CD14-positive monocyte (primary cell): ENCODE data around the gene RAB14. TPM values are rescaled to one million over a fixed set of nuclear protein-coding genes. Genes with fewer than 3 reads are reported as not detected.
A peak's percentile ranks its signal among the peaks of the same experiment; 100 is the strongest.

ENCODE experiments used
- DNase-seq, 3 donors: peaks; one replicate each; pipeline ENCODE4 v3.0.0-alpha.2; 2011 to 2022
- H2AFZ ChIP-seq: 2 replicates; pipeline ENCODE4 v1.6.0; 2012; ENCODE audit warnings: mild to moderate bottlenecking, low read depth, low read length, inconsistent platforms; ENCODE audit not compliant: insufficient read depth, poor library complexity, severe bottlenecking
- H3K27ac ChIP-seq, 2 donors: 1 replicate in 1 of 2; 2 replicates in 1 of 2; pipeline ENCODE4 v1.5.1; 2012 to 2013; ENCODE audit warnings: low read length in 2 of 2, control low read depth in 1 of 2, inconsistent platforms in 1 of 2, low read depth in 1 of 2, mild to moderate bottlenecking in 1 of 2
- H3K27me3 ChIP-seq, 2 donors: one replicate each; pipeline versions ENCODE4 v1.6.0 to v1.6.1; 2011 to 2013; ENCODE audit warnings: low read length in 2 of 2; ENCODE audit not compliant: control insufficient read depth in 2 of 2, insufficient read depth in 2 of 2
- H3K36me3 ChIP-seq, 2 donors: replicated peaks in 1 of 2; 1 replicate in 1 of 2; 2 replicates in 1 of 2; pipeline versions ENCODE4 v1.5.1 to v1.6.1; 2012 to 2013; ENCODE audit warnings: low read length in 2 of 2, control low read depth in 1 of 2, inconsistent platforms in 1 of 2, mild to moderate bottlenecking in 1 of 2; ENCODE audit not compliant: insufficient read depth in 2 of 2, control insufficient read depth in 1 of 2
- H3K4me1 ChIP-seq, 2 donors: 1 replicate in 1 of 2; 2 replicates in 1 of 2; pipeline versions ENCODE4 v1.5.1 to v1.6.1; 2012 to 2013; ENCODE audit warnings: low read length in 2 of 2, control low read depth in 1 of 2, inconsistent platforms in 1 of 2, mild to moderate bottlenecking in 1 of 2, moderate library complexity in 1 of 2; ENCODE audit not compliant: insufficient read depth in 2 of 2, control insufficient read depth in 1 of 2
- H3K4me2 ChIP-seq: replicated peaks from 2 replicates; pipeline ENCODE3; 2012; ENCODE audit warnings: low read length, moderate library complexity, mild to moderate bottlenecking; ENCODE audit not compliant: poor library complexity, severe bottlenecking; ENCODE audit errors: extremely low read depth
- H3K4me3 ChIP-seq, 3 experiments: fragments of 200-600 bp in 1 of 3; sonication (generic) in 1 of 3; replicated peaks in 1 of 3; 1 replicate in 2 of 3; 2 replicates in 1 of 3; pipeline ENCODE4 v1.5.1; 2011 to 2013; ENCODE audit warnings: low read length in 3 of 3, mild to moderate bottlenecking in 3 of 3, control low read depth in 2 of 3, low read depth in 2 of 3, inconsistent platforms in 1 of 3, moderate library complexity in 1 of 3
- H3K79me2 ChIP-seq: 2 replicates; pipeline ENCODE4 v1.6.0; 2012; ENCODE audit warnings: mild to moderate bottlenecking, control low read depth, inconsistent platforms, low read length, moderate library complexity; ENCODE audit not compliant: insufficient read depth
- H3K9ac ChIP-seq: 2 replicates; pipeline ENCODE4 v1.6.0; 2017; ENCODE audit warnings: low read length, mild to moderate bottlenecking; ENCODE audit not compliant: insufficient read depth, poor library complexity, severe bottlenecking
- H3K9me3 ChIP-seq, 2 donors: replicated peaks in 1 of 2; 1 replicate in 1 of 2; 2 replicates in 1 of 2; pipeline versions ENCODE4 v1.5.1 to v1.6.1; 2012 to 2013; ENCODE audit warnings: low read length in 2 of 2, control low read depth in 1 of 2; ENCODE audit not compliant: control insufficient read depth in 1 of 2, insufficient read depth in 1 of 2
- H4K20me1 ChIP-seq: 2 replicates; pipeline ENCODE4 v1.6.0; 2012; ENCODE audit warnings: mild to moderate bottlenecking, low read length, control low read depth, moderate library complexity; ENCODE audit not compliant: insufficient read depth
- H3K27ac Mint-ChIP-seq, 7 donors: one replicate each; pipeline ENCODE4 v1.8.0; 2020; ENCODE audit warnings: mild to moderate bottlenecking in 7 of 7, mixed read lengths in 7 of 7, moderate library complexity in 6 of 7, inconsistent platforms in 2 of 7
- H3K27me3 Mint-ChIP-seq, 3 donors: one replicate each; pipeline ENCODE4 v1.8.0; 2021 to 2022; ENCODE audit warnings: low read depth in 3 of 3, mild to moderate bottlenecking in 3 of 3, mixed read lengths in 3 of 3, moderate library complexity in 3 of 3, inconsistent platforms in 1 of 3
- H3K36me3 Mint-ChIP-seq, 2 donors: one replicate each; pipeline ENCODE4 v1.8.0; 2020; ENCODE audit warnings: mixed read lengths in 2 of 2, inconsistent platforms in 1 of 2, mild to moderate bottlenecking in 1 of 2
- H3K4me1 Mint-ChIP-seq: one replicate; pipeline ENCODE4 v1.8.0; 2020; ENCODE audit warnings: mild to moderate bottlenecking, mixed read lengths
- H3K4me3 Mint-ChIP-seq, 2 donors: one replicate each; pipeline ENCODE4 v1.8.0; 2020; ENCODE audit warnings: mild to moderate bottlenecking in 2 of 2, mixed read lengths in 2 of 2, moderate library complexity in 1 of 2
- H3K9me3 Mint-ChIP-seq, 7 donors: one replicate each; pipeline ENCODE4 v1.8.0; 2020 to 2022; ENCODE audit warnings: mixed read lengths in 7 of 7, mild to moderate bottlenecking in 6 of 7, moderate library complexity in 6 of 7, inconsistent platforms in 2 of 7
- CTCF ChIP-seq: fragments of 200-600 bp; IDR thresholded peaks from one replicate; pipeline ENCODE4 v1.8.0; 2022; ENCODE audit warnings: antibody characterized with exemption, mild to moderate bottlenecking
- WGBS: methylation state at CpG from one replicate; pipeline ENCODE4 v1.1.5; 2013; ENCODE audit warnings: missing lambda C conversion rate; ENCODE audit not compliant: insufficient coverage; 5-methylcytosine and 5-hydroxymethylcytosine counted together
- intact Hi-C, 2 donors: fragments of 100-400 bp; cut with micrococcal nuclease; formaldehyde crosslinking; loops; one replicate each; pipeline versions ENCODE4 v1.15.0 to v1.15.1; 2023
- polyA plus RNA-seq, 3 donors: library from polyadenylated mRNA; depleted of rRNA in 1 of 3; unstranded in 2 of 3; stranded (reverse) in 1 of 3; fragments of 300-500 nt in 2 of 3; fragments of >200 nt in 1 of 3; fragmentation: Illumina TruSeq in 2 of 3; gene quantifications; 1 replicate in 2 of 3; 2 replicates in 1 of 3; pipeline ENCODE4 v1.2.3, GENCODE V29; 2012 to 2021

The RAB14 gene
- polyA plus RNA-seq, 3 donors: 23.1 to 60.0 (median 44.4) TPM

GRCh38 chr9:121144482-121144881, 57.2 kb downstream of the RAB14 start:
- Mint-ChIP-seq H3K4me3 (no peak overlapping the region), H3K27ac (peak overlapping the region in 4 of 7 donors; percentile 13 to 65 (median 26)), H3K36me3 (peaks cover 94 to 99% of the 10 kb centered on the region in 2 donors), H3K27me3 (no peaks in the 10 kb centered on the region), H3K9me3 (no peaks in the 10 kb centered on the region), H3K4me1 (no peaks in the 10 kb centered on the region)
- H3K36me3 ChIP-seq: peaks cover 98 to 100% of the 10 kb centered on the region in 2 donors
- H2AFZ ChIP-seq: no peak overlapping the region
- H3K4me1 ChIP-seq: no peaks in the 10 kb centered on the region
- no peaks in the 10 kb centered on the region for H3K27me3 ChIP-seq
- H3K9me3 ChIP-seq: no peaks in the 10 kb centered on the region
- H3K27ac ChIP-seq: no peak overlapping the region
- peaks cover 6% of the 10 kb centered on the region for H3K79me2 ChIP-seq
- no peak overlapping the region for H3K4me2 ChIP-seq
- 100% methylated on average over 2 of the region's 2 CpGs for WGBS
- no peak for DNase-seq
- intact Hi-C loops: no loop called here
- TF ChIP-seq CTCF: no peak
- no peak overlapping the region for H3K4me3 ChIP-seq
- H4K20me1 ChIP-seq: no peaks in the 10 kb centered on the region
- no peak overlapping the region for H3K9ac ChIP-seq

GRCh38 chr9:121143771-121144170, 57.9 kb downstream of the RAB14 start:
- H3K36me3 ChIP-seq: peaks cover 99 to 100% of the 10 kb centered on the region in 2 donors
- Mint-ChIP-seq H3K27me3 (no peaks in the 10 kb centered on the region), H3K9me3 (no peaks in the 10 kb centered on the region), H3K36me3 (peaks cover 96 to 99% of the 10 kb centered on the region in 2 donors), H3K4me1 (no peaks in the 10 kb centered on the region), H3K4me3 (no peak overlapping the region), H3K27ac (no peak overlapping the region)
- H3K4me1 ChIP-seq: no peaks in the 10 kb centered on the region
- H3K4me3 ChIP-seq: no peak overlapping the region
- H4K20me1 ChIP-seq: no peaks in the 10 kb centered on the region
- H3K9ac ChIP-seq: no peak overlapping the region
- WGBS: 100% methylated on average over 1 of the region's 2 CpGs
- intact Hi-C loops: no loop called here
- no peak for TF ChIP-seq CTCF
- no peak overlapping the region for H3K27ac ChIP-seq
- H2AFZ ChIP-seq: no peak overlapping the region
- DNase-seq: no peak
- no peaks in the 10 kb centered on the region for H3K9me3 ChIP-seq
- peaks cover 6% of the 10 kb centered on the region for H3K79me2 ChIP-seq
- H3K27me3 ChIP-seq: no peaks in the 10 kb centered on the region
- no peak overlapping the region for H3K4me2 ChIP-seq
